Liver (tissue), 9 donors: ENCODE data around the gene ARHGEF4. TPM values are rescaled to one million over a fixed set of nuclear protein-coding genes. Genes with fewer than 3 reads are reported as not detected.

Source experiments
- DNase-seq: peaks from one replicate; pipeline ENCODE4 v3.0.0-alpha.2; 2017; ENCODE audit warnings: low spot score
- H3K27ac ChIP-seq, 2 donors: one replicate each; pipeline ENCODE4 v1.7.0; 2013; ENCODE audit warnings: inconsistent platforms in 2 of 2, low read length in 2 of 2, control low read depth in 1 of 2, low read depth in 1 of 2, mild to moderate bottlenecking in 1 of 2
- H3K27me3 ChIP-seq, 4 donors: one replicate each; pipeline versions ENCODE4 v1.6.1 to v1.7.0; 2013; ENCODE audit warnings: low read length in 3 of 4, inconsistent platforms in 1 of 4, mild to moderate bottlenecking in 1 of 4, moderate library complexity in 1 of 4; ENCODE audit not compliant: control insufficient read depth in 4 of 4, insufficient read depth in 4 of 4
- H3K36me3 ChIP-seq, 4 donors: one replicate each; pipeline versions ENCODE4 v1.6.1 to v1.7.0; 2013; ENCODE audit warnings: low read length in 3 of 4, mild to moderate bottlenecking in 3 of 4, low read depth in 1 of 4, moderate library complexity in 1 of 4; ENCODE audit not compliant: control insufficient read depth in 4 of 4, insufficient read depth in 3 of 4
- H3K4me1 ChIP-seq, 4 donors: one replicate each; pipeline versions ENCODE4 v1.6.1 to v1.7.0; 2013; ENCODE audit warnings: low read length in 3 of 4, mild to moderate bottlenecking in 3 of 4, moderate library complexity in 1 of 4; ENCODE audit not compliant: control insufficient read depth in 4 of 4, insufficient read depth in 4 of 4
- H3K4me3 ChIP-seq, 3 donors: one replicate each; pipeline versions ENCODE4 v1.6.1 to v1.7.0; 2013; ENCODE audit warnings: low read length in 3 of 3, control low read depth in 1 of 3, low read depth in 1 of 3, mild to moderate bottlenecking in 1 of 3
- H3K9ac ChIP-seq, 2 donors: one replicate each; pipeline ENCODE4 v1.7.0; 2013; ENCODE audit warnings: low read length in 2 of 2, mild to moderate bottlenecking in 2 of 2, moderate library complexity in 2 of 2, control low read depth in 1 of 2, low read depth in 1 of 2
- H3K9me3 ChIP-seq, 4 donors: one replicate each; pipeline versions ENCODE4 v1.6.1 to v1.7.0; 2013; ENCODE audit warnings: low read length in 3 of 4; ENCODE audit not compliant: control insufficient read depth in 4 of 4
- EGR1 ChIP-seq, 2 donors: IDR thresholded peaks; 2 replicates each; pipeline ENCODE4 v1.6.1; 2016 to 2018; ENCODE audit warnings: antibody characterized with exemption in 2 of 2, low read depth in 2 of 2
- FOXA1 ChIP-seq: IDR thresholded peaks from 2 replicates; pipeline ENCODE4 v1.6.1; 2016; ENCODE audit warnings: antibody characterized with exemption
- FOXA2 ChIP-seq: IDR thresholded peaks from 2 replicates; pipeline ENCODE4 v1.6.1; 2016; ENCODE audit warnings: antibody characterized with exemption
- GABPA ChIP-seq, 2 donors: IDR thresholded peaks in 1 of 2; conservative IDR thresholded peaks in 1 of 2; 2 replicates each; pipeline ENCODE4 v1.6.1; 2016; ENCODE audit warnings: antibody characterized with exemption in 2 of 2, mild to moderate bottlenecking in 1 of 2, moderate library complexity in 1 of 2
- HNF4A ChIP-seq, 2 donors: conservative IDR thresholded peaks; 2 replicates each; pipeline ENCODE4 v1.6.1; 2016; ENCODE audit warnings: antibody characterized with exemption in 2 of 2, mild to moderate bottlenecking in 2 of 2
- HNF4G ChIP-seq: IDR thresholded peaks from 2 replicates; pipeline ENCODE4 v1.6.1; 2016; ENCODE audit warnings: antibody characterized with exemption
- JUND ChIP-seq, 2 donors: IDR thresholded peaks; 2 replicates each; pipeline ENCODE4 v1.6.1; 2016; ENCODE audit warnings: antibody characterized with exemption in 2 of 2
- MAX ChIP-seq: IDR thresholded peaks from 2 replicates; pipeline ENCODE4 v1.6.1; 2016; ENCODE audit warnings: antibody characterized with exemption
- NR2F2 ChIP-seq: IDR thresholded peaks from 2 replicates; pipeline ENCODE4 v1.6.1; 2016; ENCODE audit warnings: antibody characterized with exemption
- RAD21 ChIP-seq, 2 donors: IDR thresholded peaks; 2 replicates each; pipeline ENCODE4 v1.6.1; 2016; ENCODE audit warnings: antibody characterized with exemption in 2 of 2, mild to moderate bottlenecking in 2 of 2
- RXRA ChIP-seq, 2 donors: IDR thresholded peaks; 2 replicates each; pipeline ENCODE4 v1.6.1; 2017 to 2018; ENCODE audit warnings: antibody characterized with exemption in 2 of 2, mild to moderate bottlenecking in 1 of 2
- TAF1 ChIP-seq: conservative IDR thresholded peaks from 2 replicates; pipeline ENCODE4 v1.6.1; 2016; ENCODE audit warnings: antibody characterized with exemption, mild to moderate bottlenecking
- YY1 ChIP-seq: IDR thresholded peaks from 2 replicates; pipeline ENCODE4 v1.6.1; 2016; ENCODE audit warnings: antibody characterized with exemption, mild to moderate bottlenecking
- WGBS: extraction: QIAGEN DNeasy Blood & Tissue Kit; methylation state at CpG from one replicate; pipeline ENCODE4 v1.1.7; 2013; 5-methylcytosine and 5-hydroxymethylcytosine counted together
- polyA plus RNA-seq, 2 donors: library from polyadenylated mRNA; stranded (reverse) in 1 of 2; unstranded in 1 of 2; fragments of 200-250 nt in 1 of 2; fragments of >200 nt in 1 of 2; fragmentation: Nextera tagmentation in 1 of 2; extraction: Ambion mirVana in 1 of 2; gene quantifications; one replicate each; pipeline versions ENCODE4 v1.2.1 to v1.2.3, GENCODE V29; 2013 to 2015
- total RNA-seq, 2 donors: library from RNA; depleted of rRNA; stranded (reverse); fragments of >200 nt; gene quantifications; one replicate each; pipeline ENCODE4 v1.2.3, GENCODE V29; 2014
- TF ChIP-seq, protein P1 (sequence below): IDR thresholded peaks from 2 replicates; pipeline ENCODE4 v1.6.1; 2016; ENCODE audit warnings: antibody characterized with exemption
- TF ChIP-seq, protein P2 (sequence below): IDR thresholded peaks from 2 replicates; pipeline ENCODE4 v1.6.1; 2016; ENCODE audit warnings: antibody characterized with exemption
- TF ChIP-seq, protein P3 (sequence below): fragments of 150-350 bp; IDR thresholded peaks from 2 replicates; pipeline ENCODE4 v1.5.1; 2017; ENCODE audit warnings: improper control_type of control experiment, low read depth, low read length; ENCODE audit not compliant: missing input control
- donor health status: healthy.
- donor health status: healthy.
- donor health status: healthy.
- donor health status: healthy.
- donor health status: healthy.

The ARHGEF4 gene
- total and polyA plus RNA-seq, 4 donors = 0.08 TPM; not detected in 2

DNA sequence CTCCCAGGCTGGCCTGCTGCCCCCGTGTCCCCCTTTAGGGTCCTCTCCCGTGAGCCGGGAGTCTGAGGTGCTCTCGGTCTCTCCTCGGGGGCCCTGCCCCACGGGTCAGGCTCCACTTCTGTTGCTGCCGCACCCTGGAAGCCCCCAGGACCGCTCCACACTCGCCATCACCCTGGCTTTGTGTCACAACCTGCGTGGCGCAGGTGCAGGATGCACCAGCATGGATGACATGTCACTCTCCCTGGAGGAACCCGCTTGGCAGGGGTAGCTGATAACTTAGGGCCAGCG is 10.8 kb upstream of the ARHGEF4 start:
- Histone ChIP-seq H3K27me3 (no peaks in the 10 kb centered on the region), H3K4me1 (no peaks in the 10 kb centered on the region), H3K9me3 (no peaks in the 10 kb centered on the region), H3K36me3 (no peaks in the 10 kb centered on the region), H3K27ac (no peak overlapping the region), H3K4me3 (no peak overlapping the region), H3K9ac (no peak overlapping the region)
- TF ChIP-seq YY1 (no peak), JUND (IDR thresholded peaks at IDR 0.05) (no peak), EGR1 (IDR thresholded peaks at IDR 0.05; ENCODE audit: low read depth in 2 of 2) (no peak), TAF1 (no peak), FOXA1 (no peak), RXRA (IDR thresholded peaks at IDR 0.05) (no peak), HNF4G (no peak), HNF4A (conservative IDR thresholded peaks at IDR 0.05) (no peak), MAX (no peak), GABPA (IDR thresholded peaks at IDR 0.05 in 1 of 2, conservative IDR thresholded peaks at IDR 0.05 in 1 of 2) (no peak)
- TF ChIP-seq, protein P1, sequence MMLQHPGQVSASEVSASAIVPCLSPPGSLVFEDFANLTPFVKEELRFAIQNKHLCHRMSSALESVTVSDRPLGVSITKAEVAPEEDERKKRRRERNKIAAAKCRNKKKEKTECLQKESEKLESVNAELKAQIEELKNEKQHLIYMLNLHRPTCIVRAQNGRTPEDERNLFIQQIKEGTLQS = no peak
- TF ChIP-seq, protein P2, sequence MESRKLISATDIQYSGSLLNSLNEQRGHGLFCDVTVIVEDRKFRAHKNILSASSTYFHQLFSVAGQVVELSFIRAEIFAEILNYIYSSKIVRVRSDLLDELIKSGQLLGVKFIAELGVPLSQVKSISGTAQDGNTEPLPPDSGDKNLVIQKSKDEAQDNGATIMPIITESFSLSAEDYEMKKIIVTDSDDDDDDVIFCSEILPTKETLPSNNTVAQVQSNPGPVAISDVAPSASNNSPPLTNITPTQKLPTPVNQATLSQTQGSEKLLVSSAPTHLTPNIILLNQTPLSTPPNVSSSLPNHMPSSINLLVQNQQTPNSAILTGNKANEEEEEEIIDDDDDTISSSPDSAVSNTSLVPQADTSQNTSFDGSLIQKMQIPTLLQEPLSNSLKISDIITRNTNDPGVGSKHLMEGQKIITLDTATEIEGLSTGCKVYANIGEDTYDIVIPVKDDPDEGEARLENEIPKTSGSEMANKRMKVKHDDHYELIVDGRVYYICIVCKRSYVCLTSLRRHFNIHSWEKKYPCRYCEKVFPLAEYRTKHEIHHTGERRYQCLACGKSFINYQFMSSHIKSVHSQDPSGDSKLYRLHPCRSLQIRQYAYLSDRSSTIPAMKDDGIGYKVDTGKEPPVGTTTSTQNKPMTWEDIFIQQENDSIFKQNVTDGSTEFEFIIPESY = no peak
- TF ChIP-seq, protein P3, sequence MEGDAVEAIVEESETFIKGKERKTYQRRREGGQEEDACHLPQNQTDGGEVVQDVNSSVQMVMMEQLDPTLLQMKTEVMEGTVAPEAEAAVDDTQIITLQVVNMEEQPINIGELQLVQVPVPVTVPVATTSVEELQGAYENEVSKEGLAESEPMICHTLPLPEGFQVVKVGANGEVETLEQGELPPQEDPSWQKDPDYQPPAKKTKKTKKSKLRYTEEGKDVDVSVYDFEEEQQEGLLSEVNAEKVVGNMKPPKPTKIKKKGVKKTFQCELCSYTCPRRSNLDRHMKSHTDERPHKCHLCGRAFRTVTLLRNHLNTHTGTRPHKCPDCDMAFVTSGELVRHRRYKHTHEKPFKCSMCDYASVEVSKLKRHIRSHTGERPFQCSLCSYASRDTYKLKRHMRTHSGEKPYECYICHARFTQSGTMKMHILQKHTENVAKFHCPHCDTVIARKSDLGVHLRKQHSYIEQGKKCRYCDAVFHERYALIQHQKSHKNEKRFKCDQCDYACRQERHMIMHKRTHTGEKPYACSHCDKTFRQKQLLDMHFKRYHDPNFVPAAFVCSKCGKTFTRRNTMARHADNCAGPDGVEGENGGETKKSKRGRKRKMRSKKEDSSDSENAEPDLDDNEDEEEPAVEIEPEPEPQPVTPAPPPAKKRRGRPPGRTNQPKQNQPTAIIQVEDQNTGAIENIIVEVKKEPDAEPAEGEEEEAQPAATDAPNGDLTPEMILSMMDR = no peak
- WGBS = 89% methylated on average over 13 of the region's 13 CpGs
- no peak for DNase-seq

GRCh38 chr2:130826419-130826818 is 10.3 kb upstream of the ARHGEF4 start:
- DNase-seq = no peak
- WGBS = 81% methylated on average over 12 of the region's 12 CpGs
- TF ChIP-seq, protein P3 = no peak
- TF ChIP-seq MAX = no peak
- no peak for TF ChIP-seq FOXA2
- no peak for TF ChIP-seq RAD21 (IDR thresholded peaks at IDR 0.05)
- TF ChIP-seq, protein P1 = no peak
- TF ChIP-seq RXRA (IDR thresholded peaks at IDR 0.05) = no peak
- no peak for TF ChIP-seq NR2F2
- TF ChIP-seq, protein P2 = no peak
- Histone ChIP-seq H3K4me1 (no peaks in the 10 kb centered on the region), H3K36me3 (no peaks in the 10 kb centered on the region), H3K9ac (no peak overlapping the region), H3K27ac (no peak overlapping the region), H3K27me3 (no peaks in the 10 kb centered on the region), H3K4me3 (no peak overlapping the region), H3K9me3 (no peaks in the 10 kb centered on the region)
